Endometrial microvascular endothelial cells (primary cell): ENCODE results near the gene CST11. TPM values are rescaled to one million over a fixed set of nuclear protein-coding genes. Genes with fewer than 3 reads are reported as not detected.
"Not testable (repeated sequence)": the region's sequence is repeated elsewhere in the genome, so short reads cannot be mapped to it uniquely, and the experiment has no call there.

Experiments
- in situ Hi-C: cut with HindIII; loops from 2 replicates; pipeline ENCODE4 v1.10.0; 2017; ENCODE audit warnings: low sequenced_read_pairs, low pct_unique_long_range_greater_than_20kb; ENCODE audit errors: inconsistent ontology term
- total RNA-seq: library from RNA; depleted of rRNA; stranded (reverse); fragments of >200 nt; gene quantifications from one replicate; pipeline ENCODE4 v1.2.3, GENCODE V29; 2015; ENCODE audit errors: inconsistent ontology term

The CST11 gene, protein sequence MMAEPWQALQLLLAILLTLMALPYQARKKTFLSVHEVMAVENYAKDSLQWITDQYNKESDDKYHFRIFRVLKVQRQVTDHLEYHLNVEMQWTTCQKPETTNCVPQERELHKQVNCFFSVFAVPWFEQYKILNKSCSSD
- not detected for total RNA-seq

GRCh38 chr20:23452776-23453175 is at the start of gene CST11:
CST11 (minus strand) TSS chr20:23452876; CDS start chr20:23452811, 65 bp downstream.
- in situ Hi-C loops: no loop called here

DNA sequence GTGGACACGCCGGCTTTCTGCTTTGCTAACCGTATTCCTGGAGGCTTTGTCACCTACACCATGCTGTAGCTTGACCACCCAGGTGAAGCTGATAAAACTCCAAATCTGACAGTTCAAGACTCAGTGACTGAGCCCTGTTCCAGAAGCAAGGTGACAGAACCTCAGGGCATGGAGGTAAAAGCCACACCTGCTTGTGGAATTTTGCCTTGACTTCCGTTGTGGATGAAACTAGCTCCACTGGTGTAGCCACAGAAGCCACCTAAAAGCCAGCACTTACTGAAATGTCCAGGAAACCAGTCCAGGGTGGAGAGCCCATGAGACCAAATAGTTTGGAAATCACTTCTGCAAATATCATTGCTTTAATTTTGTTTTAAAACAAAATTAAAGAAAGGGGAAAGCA is 49.2 kb upstream of the CST11 start:
- in situ Hi-C loops: no loop called here

GRCh38 chr20:23497536-23497935 is 44.9 kb upstream of the CST11 start:
- in situ Hi-C loops: no loop called here

- in situ Hi-C loops: no loop called here
These were observed 40.6 kb upstream of the CST11 start for GRCh38 chr20:23493172-23493772.

DNA sequence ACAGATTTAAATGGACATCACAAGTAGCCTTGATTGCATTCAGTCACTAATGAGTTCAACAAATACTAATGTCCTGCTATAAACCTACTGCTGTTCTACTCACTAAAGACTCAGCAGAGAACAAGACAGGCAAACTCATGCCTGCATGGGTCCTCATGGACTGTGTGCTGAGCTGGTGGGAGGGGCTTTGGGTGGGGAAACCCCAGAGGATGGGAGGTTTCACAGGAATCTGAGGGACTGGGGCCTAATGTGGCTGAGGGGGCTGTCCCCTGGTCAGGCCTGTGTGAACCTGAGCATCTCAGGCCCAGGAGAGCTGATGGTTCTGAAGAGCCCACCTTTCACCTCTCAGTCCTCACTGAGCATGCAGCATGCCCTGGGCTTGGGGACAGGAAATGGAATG is 39.6 kb upstream of the CST11 start:
- in situ Hi-C loops: no loop called here

DNA sequence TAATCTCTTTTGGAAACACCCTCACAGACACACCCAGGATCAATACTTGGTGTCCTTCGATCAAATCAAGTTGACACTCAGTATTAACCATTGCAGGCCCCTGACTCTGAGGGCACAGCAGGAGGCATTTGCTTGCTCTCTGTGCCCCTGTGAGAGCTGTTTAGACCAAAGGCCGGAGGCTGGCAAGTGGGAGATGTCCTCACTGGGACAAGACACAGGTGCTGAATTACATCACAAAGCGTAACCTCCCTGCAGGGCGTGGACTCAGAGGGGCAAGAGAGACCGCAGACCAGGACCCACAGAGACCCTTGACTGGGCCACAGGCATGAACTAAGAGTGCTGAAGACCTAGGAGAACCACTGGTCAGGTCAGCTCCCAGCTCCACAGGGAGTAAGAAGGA is 38.1 kb upstream of the CST11 start, which contains the start of gene CST8:
Gene CST8, plus strand, starts transcription at position 301 of the 400 bp plus-strand sequence. CDS start 551 bp downstream, outside the sequence.
- in situ Hi-C loops: no loop called here

- in situ Hi-C loops: no loop called here
These were observed 36.3 kb upstream of the CST11 start for GRCh38 chr20:23488996-23489395.

- in situ Hi-C loops: no loop called here
These were observed 35.8 kb upstream of the CST11 start for GRCh38 chr20:23488470-23488869.

DNA sequence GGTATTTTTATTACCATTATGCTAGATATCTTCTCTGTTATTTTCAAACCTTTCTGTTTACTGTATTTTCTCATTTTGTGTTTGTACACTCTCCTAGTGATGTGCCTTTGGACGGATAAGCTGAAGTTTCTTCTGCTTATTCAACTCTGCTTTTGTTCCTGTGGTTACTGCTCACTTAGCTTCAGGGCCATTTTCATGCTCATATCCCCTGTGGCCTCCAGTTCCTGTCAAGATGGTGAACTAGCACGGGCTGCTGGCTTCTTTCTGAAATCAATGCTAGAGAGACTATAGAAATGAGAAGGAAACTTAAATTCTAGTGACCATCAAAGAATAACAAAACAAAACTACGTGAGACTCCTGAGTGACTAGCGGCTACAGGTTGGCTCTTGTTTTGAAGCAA is 31.4 kb upstream of the CST11 start:
- in situ Hi-C loops: no loop called here

GRCh38 chr20:23482138-23482537 is 29.5 kb upstream of the CST11 start:
- in situ Hi-C loops: no loop called here

- in situ Hi-C loops: no loop called here
These were observed 26.4 kb upstream of the CST11 start for GRCh38 chr20:23479043-23479442.

DNA sequence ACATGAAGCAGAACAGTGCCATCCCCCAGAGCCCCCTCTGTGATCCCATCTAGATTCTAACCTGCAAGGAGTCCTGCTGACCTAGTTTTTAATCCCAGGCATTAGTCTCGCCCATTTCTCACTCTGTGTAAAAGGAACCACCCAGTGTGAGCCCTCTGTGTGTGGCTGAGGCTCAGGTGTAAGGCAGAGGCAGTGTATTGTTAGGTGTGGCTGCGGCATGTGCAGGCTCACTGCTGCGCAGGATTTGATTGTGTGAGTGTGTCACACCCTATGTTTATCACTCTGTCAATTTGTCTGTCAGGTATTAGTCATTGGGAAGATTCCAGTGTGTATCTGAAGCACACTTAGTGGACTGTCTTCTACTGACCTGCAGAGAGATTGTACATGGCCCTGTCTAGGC is 24.5 kb upstream of the CST11 start:
- in situ Hi-C loops: no loop called here

GRCh38 chr20:23476015-23476754 is 23.5 kb upstream of the CST11 start:
- in situ Hi-C loops: no loop called here

- in situ Hi-C loops: no loop called here
These were observed 22.7 kb upstream of the CST11 start for GRCh38 chr20:23475395-23475794.

GRCh38 chr20:23473293-23473692 is 20.6 kb upstream of the CST11 start:
- in situ Hi-C loops: not testable (repeated sequence)

GRCh38 chr20:23472306-23472705 is 19.6 kb upstream of the CST11 start:
- in situ Hi-C loops: not testable (repeated sequence)

- in situ Hi-C loops: not testable (repeated sequence)
These were observed 14.3 kb upstream of the CST11 start for GRCh38 chr20:23466961-23467360.

GRCh38 chr20:23461180-23461579 is 8.5 kb upstream of the CST11 start:
- in situ Hi-C loops: no loop called here

- in situ Hi-C loops: no loop called here
These were observed 6.9 kb upstream of the CST11 start for GRCh38 chr20:23459461-23460150.

DNA sequence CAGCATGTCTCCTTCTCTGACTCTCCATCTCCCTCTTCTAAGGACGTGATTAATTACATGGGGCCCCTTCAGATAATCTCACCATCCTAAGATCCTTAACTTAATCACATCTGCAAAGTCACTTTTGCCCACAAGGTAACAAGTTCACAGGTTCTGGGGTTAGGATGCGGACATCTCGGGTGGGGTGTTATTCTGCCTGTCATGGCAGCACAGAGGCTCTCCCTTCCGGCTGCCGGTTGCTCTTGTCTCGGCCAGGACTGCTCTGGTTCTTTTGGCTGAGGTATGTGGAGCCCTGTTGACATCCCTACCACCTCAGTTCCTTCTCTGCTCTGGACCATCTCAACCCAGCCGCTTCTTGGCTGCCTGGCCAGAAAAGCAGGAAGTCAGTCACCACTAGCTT is 4.2 kb upstream of the CST11 start:
- in situ Hi-C loops: no loop called here
